Bronchial smooth muscle cell (primary cell): ENCODE results near the gene MSH5. TPM values are rescaled to one million over a fixed set of nuclear protein-coding genes. Genes with fewer than 3 reads are reported as not detected.

ENCODE experiments used
- total RNA-seq: library from RNA; depleted of rRNA; stranded (reverse); fragments of >200 nt; gene quantifications from 2 replicates; pipeline ENCODE4 v1.2.1, GENCODE V29; 2014

MSH5 gene
- total RNA-seq = 2.7 and 3.6 TPM in 2 replicates

DNA sequence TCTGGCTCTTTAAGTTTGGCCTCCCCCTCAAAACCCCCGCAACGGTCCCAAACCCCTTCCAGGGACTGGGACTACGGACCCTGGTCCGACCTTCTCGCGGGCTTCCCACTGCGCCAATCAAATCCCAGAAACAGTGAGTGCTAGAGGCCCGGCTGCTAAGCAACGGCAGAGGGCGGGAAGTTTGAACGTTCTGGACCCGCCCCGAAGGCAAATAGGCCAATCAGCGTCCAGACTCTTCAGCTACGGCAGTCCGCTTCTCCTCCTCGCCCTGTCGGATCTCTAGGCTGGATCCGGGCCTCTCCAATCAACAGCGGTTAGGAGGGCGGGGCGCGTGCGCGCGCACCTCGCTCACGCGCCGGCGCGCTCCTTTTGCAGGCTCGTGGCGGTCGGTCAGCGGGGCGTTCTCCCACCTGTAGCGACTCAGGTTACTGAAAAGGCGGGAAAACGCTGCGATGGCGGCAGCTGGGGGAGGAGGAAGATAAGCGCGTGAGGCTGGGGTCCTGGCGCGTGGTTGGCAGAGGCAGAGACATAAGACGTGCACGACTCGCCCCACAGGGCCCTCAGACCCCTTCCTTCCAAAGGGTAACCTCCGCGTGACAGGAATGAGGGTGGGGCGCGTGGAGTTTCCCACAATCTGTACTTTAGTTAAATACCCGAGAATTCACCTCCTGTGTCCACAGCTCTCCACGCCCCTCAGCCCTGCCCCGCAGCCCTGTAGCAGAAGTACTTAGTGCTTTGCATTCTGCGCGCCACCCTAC lies at the start of gene MSH5:
Gene MSH5 (plus strand): TSS at position 367 of the 758 bp plus-strand sequence. CDS start 462 bp downstream, outside the sequence.

DNA sequence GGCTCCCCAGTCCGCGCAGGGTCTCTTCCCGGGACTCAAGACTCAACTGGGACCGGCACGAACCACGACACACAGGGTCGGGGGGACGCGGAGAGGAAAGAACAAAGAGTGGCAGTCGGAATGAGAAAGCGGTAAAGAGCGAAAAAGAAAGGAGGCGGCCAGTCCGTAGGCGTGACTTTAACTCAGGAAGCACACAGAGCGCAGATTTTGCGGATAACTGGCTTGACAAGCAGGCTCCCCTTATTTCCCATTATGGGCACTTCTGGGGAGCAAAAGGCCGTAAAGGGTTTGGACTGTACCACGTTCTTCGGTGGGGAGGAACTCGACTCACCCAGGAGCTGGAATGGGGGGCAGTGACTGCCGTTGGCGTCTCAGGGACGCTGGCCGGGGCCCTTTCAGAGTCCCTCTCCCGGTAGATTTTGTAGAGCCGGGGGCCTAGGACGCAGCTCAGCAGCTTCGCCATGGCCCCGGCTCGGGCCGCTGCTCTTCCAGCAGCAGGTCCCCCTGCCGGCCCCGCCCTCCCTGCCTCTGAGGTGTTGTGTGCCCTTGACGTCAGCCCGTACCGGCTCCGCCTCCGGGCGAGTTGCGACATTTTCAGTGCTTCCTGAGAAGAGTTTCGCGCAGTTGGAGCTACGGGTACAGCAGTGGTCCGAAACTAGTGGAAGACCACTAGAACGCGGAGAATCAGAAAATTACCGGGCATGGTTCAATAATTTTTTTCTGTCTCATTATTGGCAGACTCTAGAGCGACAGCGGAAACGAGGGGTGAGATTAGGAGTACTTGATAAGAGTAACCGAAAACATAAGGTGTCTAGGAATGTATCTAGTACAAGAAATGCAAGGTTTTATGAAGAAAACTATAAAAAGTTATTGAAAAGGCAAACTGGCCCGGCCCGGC lies 36.7 kb upstream of the MSH5 start, which contains the start of gene ABHD16A:
Gene ABHD16A (minus strand): TSS at position 506 of the 898 bp plus-strand sequence. CDS start 43 bp downstream, at position 463.

DNA sequence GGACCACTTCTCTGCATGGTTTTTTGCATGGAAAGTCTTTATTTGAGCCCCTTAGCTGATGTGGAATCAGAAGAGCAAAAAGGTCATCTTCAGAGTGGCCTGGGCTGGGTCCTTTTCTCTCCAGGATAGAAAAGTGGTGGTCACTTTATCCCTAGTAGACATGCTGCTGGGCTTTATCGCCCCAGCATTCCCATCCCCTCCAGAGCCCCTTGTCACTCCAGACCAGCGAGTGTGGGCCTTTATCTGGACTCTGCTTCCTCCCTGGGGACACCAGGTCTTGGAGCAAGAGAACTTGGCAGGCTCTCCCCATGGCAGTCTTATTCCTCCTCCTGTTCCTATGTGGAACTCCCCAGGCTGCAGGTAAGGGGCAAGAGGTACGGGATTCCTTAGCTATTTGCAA lies 33.2 kb upstream of the MSH5 start, which contains the start of gene LY6G6F:
Gene LY6G6F (plus strand): TSS at position 268 of the 400 bp plus-strand sequence. CDS start 41 bp downstream, at position 309.

DNA sequence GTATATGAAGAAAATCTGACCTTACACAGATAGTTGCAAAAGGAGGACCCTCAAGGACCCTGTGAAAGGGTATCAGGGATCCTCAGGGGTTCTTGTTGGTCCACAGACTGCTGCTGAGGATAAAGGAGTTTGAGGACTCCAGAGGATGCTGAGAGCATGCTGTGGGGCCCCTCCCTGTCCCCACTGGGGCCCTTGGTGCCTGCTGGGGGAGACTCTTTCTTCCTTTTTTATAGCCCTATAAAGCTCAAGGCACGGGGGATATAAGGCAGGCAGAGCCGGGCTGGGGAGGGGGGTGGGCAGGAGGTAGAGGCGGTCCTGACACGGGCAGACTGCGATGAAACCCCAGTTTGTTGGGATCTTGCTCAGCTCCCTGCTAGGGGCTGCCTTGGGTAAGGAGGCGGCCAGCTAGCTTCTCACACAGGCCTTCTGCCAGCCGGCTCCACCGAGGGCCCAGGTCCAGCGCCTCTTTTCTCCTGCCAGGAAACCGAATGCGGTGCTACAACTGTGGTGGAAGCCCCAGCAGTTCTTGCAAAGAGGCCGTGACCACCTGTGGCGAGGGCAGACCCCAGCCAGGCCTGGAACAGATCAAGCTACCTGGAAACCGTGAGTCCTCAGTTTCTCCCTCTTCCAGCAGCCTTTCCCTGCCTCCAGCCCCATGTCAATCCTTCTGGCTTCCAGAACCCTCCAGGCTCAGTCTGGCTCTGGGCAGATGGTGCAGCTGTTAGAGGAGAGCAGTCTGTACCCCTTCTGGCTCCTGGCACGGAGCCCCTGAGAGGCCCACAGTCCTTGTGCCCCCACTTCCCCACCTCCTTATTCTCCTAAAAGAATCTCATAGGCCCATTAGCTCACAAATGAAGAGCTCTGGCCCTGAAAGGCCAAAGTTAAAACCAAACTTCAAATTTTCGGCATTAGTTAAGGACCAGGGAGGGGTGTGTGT lies 24.5 kb upstream of the MSH5 start, which contains the start of gene LY6G6D:
Gene LY6G6D (plus strand): TSS at position 327 of the 937 bp plus-strand sequence. CDS start 8 bp downstream, at position 335.

DNA sequence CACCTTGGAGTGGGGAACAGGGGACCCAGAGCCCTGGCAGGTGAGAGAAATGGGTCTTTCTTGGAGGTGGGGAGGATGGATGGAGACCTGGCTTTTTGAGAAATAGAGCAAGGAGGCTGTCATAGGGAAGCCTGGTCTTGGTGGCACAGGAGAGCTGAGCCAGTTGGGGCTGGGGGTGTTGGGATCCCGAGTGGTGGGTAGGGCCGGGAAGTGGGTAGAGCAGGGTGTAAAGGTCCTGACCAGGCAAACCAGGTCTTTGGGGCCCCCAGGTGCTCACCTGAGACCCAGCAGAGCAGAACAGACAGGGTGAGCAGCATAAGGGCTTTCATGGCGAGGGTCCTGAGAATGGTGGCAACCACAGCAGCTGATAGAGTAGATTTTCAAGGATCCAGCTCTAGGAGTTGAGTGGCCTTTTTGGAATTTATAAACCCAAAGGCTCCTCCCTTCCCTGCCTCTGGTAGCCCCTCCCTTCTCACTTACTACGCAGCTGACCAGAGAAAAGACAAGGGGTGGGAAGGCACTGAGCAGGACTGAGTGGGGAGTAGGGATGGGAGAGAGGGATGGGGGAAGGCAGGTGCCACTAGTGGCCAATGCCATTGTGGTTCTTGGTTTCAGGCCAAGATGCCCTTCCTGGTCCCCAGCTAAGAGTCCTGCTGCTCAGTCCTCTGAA lies 18.3 kb upstream of the MSH5 start, which contains the start of gene LY6G6C:
Gene LY6G6C (minus strand): TSS at position 396 of the 670 bp plus-strand sequence. CDS start 67 bp downstream, at position 329.

DNA sequence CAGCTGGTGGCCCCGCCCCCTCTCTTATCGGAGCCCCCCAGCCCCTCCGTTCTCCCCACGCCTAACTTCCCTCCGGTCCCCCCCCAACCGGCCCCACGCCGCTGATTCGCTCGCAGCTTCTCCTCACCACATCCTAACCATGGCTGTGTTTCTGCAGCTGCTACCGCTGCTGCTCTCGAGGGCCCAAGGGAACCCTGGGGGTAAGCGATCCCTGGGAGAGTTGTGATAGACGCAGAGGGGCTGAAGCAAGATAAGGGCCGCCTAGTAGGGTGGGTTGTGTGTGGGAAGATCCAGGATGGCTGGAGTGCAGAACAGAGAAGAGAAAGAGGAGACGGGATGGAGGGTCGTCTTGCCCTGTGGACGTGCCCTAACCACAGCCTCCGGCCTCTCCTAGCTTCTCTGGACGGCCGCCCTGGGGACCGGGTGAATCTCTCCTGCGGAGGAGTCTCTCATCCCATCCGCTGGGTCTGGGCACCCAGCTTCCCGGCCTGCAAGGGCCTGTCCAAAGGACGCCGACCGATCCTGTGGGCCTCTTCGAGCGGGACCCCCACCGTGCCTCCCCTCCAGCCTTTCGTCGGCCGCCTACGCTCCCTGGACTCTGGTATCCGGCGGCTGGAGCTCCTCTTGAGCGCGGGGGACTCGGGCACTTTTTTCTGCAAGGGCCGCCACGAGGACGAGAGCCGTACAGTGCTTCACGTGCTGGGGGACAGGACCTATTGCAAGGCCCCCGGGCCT lies 16.4 kb upstream of the MSH5 start, which contains the start of gene MPIG6B:
Gene MPIG6B (plus strand): TSS at position 129 of the 735 bp plus-strand sequence. CDS start 11 bp downstream, at position 140.

DNA sequence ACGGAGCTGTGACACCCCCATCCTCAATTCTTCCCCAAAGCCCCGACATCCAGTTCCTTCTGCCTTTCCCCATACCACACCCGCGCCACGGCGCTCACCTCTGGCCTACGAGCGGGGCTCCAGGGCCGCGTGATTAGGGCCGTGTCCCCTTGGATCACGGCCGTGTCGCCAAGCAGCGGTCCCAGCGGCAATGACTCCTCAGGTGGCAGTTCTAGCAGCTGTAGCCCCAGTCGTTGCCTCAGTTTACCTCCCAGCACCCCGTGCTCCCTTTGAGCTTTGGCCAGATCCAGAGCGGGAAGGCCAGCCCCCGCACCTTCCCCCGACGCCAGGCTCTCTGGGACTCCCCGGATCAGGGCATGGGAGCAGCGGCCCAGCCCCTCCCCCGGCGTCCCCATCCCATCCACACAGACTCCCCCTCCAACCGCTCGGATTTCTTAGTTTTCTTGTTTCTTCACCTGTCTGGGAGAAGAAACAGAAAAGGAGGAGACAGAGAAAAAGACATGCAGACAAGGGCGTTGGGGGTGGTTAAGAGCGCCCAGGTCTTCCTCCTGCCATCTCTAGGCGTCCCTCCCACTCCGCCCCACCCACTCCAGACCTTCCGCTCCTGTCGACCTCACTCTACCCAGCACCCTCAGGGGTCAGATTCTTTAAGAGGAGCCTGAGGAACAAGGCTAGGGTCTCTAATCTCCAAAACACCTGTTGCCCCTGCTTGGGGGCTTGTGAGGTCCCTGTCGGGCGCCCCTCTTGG lies 10.9 kb upstream of the MSH5 start, which contains the start of gene DDAH2:
Gene DDAH2 (minus strand): TSS at position 533 of the 748 bp plus-strand sequence. CDS start 138 bp downstream, at position 395.

DNA sequence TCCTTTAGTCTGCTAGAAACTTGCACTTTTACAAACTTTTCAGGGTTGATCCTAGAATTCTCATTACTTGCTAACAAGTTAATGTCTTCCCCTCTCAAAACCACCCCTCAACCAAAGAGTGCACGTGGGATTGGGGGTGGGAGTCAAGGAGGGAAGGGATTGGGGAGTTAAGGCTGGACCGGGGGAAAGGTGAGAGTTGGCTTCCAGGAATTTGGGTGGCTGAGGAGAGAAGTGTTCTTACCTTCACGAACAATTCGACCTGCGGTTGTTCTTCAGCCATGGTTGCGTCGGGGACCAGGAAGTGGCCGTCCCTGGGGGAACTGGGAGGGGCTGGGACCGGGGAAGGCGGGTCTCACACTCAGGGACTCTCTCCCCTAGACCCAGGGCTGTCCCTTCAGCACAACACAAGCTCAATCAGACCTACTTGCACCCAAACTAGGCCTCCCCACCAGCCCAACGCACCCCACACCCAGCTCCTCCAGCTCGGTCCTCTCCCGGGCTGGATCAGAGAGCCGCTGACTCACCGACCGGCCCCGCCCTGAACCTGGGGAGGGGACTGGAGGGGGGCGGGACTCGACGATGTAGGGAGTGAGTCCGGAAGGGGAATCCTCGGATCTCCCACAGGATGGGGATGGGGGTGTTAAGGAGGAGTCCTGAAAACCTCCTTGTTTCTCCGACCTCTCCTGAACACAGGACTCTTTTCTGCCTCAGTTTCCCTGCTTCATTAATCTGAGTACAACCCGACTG lies 3.6 kb upstream of the MSH5 start, which contains the start of gene CLIC1:
Gene CLIC1 (minus strand): TSS at position 510 of the 747 bp plus-strand sequence. CDS start 230 bp downstream, at position 280.

DNA sequence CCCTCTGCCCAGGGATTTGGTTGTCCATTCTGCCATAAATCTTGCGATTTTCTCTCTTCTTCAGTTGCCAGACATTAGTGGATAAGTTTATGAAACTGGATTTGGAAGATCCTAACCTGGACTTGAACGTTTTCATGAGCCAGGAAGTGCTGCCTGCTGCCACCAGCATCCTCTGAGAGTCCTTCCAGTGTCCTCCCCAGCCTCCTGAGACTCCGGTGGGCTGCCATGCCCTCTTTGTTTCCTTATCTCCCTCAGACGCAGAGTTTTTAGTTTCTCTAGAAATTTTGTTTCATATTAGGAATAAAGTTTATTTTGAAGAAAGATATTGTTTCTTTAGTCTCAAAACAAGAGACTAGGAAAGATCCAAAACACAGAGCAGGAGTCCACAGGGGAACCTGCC lies 22.6 kb downstream of the MSH5 start, which contains the start of gene SAPCD1:
Gene SAPCD1 (plus strand): TSS at position 301 of the 400 bp plus-strand sequence. CDS start 399 bp downstream, outside the sequence.

DNA sequence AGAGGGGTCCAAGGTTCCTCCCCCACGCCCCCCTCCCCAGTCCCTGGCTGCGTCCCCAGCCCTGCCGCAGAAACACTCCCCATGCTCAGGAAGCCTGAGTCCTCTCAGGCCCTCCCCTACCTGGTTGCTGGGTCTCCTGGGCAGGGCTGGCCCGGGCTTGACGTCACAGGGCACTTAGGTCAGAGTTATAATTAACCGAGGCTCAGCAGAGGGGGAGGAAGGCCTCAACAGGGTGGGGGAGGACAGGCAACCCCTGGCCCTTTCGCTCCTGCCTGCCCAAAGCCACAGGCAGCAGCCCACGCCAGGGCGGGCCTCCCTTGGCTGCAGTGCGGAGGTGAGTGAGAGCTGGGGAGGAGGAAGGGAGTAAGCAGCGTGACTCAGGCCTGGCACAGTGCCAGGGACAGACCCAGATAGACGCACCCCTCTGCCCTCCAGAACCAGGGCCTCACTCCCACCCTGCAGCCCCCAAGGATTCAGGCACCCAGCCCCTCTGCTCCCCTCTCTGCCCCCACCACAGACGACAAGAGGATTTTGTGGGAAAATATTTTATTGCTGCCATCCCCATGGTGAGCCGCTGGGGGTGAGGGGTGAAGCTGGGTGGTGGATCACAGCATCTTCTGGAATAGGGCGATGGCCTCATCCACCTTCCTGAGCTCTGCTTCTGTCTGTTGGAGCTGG lies 37.3 kb downstream of the MSH5 start, which contains the start of gene VWA7:
Gene VWA7 (minus strand): TSS at position 340 of the 678 bp plus-strand sequence. CDS start 549 bp downstream, outside the sequence.

DNA sequence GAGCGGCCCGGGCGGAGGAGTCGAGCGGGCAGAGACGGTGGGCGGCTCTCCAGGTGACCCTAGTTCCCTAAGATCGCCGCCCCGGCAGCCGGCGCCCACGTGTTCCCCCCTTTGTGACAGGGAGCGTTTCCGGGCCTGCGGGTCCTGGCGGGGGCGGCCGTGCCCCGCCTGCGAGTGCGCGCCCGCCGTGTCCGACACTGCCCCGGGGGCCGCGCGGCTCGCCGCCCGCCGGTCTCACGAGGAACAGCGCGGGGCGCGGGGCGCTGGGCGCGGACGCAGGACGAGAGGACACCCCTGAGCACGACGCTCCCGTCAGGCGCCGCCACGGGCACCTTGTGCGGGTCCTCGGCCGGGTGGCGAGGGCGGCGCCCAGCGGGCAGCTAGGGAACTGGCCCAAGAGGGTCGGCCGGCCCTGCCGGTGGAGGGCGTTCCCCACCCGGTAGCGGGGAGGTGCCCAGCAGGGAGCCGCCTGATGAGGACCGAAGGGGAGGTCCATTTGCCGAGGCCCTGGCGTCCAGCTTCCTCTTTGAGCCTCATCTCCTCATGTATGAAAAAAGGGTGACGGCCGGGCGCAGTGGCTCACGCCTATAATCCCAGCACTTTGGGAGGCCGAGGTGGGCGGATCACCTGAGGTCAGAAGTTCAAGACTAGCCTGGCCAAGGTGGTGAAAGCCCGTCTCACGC lies 56.0 kb downstream of the MSH5 start, which contains the start of gene VARS1:
Gene VARS1 (minus strand): TSS at position 137 of the 683 bp plus-strand sequence. CDS start 535 bp downstream, outside the sequence.

DNA sequence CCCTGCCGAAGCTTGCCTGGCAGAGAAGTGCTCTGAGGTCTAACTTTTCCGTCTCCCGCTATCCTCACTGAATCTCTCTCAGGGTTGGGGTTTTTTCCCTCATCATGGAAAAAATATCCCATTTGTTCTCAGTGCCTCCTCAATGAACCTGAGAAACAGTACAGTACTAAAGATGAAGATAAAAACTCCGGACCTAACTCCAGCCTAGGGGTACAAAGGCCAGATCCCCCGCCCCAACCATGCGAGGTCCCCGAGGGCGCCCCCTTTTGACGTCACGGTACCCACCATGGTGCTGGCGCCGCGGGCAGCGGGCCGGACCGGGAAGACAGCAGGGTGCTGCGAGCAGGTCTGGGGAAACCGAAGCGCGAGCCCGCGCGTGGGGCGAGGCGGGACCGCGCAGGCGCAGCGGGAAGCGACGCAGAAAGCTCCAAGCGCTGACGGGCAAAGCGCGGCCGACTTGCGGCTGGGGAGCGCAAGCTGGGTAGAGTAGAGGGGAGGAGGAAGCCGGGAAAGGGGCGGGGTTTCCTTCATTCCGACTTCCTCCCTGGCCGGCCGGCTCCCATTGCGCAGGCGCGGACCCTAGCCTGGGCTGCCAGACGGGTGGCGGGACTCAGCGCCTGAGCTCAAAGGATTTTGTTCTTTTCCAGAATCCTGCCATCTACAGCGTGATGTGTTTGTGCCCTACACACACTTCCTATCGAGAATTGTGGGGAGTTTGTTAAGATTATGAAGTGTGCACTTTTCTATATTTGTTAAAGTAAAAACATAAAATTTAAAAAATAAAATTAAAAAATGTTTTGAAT lies 66.9 kb downstream of the MSH5 start, which contains the start of gene LSM2:
Gene LSM2 (minus strand): TSS at position 497 of the 803 bp plus-strand sequence. CDS start 209 bp downstream, at position 288.

